Neural crest cell (in vitro differentiated cells): ENCODE data around the gene TPX2. TPM values are rescaled to one million over a fixed set of nuclear protein-coding genes. Genes with fewer than 3 reads are reported as not detected.

Source experiments
- DNase-seq: peaks from one replicate; pipeline ENCODE4 v3.0.0; 2021; ENCODE audit warnings: low read depth, mixed read lengths, low spot score
- H3K27ac Mint-ChIP-seq: one replicate; pipeline ENCODE4 v1.8.0; 2021; ENCODE audit warnings: mild to moderate bottlenecking, mixed read lengths; ENCODE audit not compliant: unreplicated experiment
- H3K27me3 Mint-ChIP-seq: 2 replicates; pipeline ENCODE4 v1.8.0; 2021; ENCODE audit warnings: low read depth, mild to moderate bottlenecking, mixed read lengths
- H3K36me3 Mint-ChIP-seq: 2 replicates; pipeline ENCODE4 v1.8.0; 2021; ENCODE audit warnings: low read depth, mild to moderate bottlenecking, mixed read lengths
- H3K4me1 Mint-ChIP-seq: 2 replicates; pipeline ENCODE4 v1.8.0; 2021; ENCODE audit warnings: mixed read lengths
- H3K4me3 Mint-ChIP-seq: one replicate; pipeline ENCODE4 v1.8.0; 2021; ENCODE audit warnings: mild to moderate bottlenecking, mixed read lengths
- H3K9me3 Mint-ChIP-seq: 2 replicates; pipeline ENCODE4 v1.8.0; 2021; ENCODE audit warnings: mixed read lengths
- CTCF ChIP-seq: fragments of 200-600 bp; sonication (generic); conservative IDR thresholded peaks from 2 replicates; pipeline ENCODE4 v1.5.0; 2021; ENCODE audit warnings: antibody characterized with exemption, mild to moderate bottlenecking
- total RNA-seq: library from RNA; stranded (reverse); gene quantifications from 2 replicates; pipeline ENCODE4 v1.2.1, GENCODE V29; 2021

TPX2 gene
- total RNA-seq, 1 donor from 2014 or later = 208 TPM

GRCh38 chr20:31841928-31842327, 102.8 kb downstream of the TPX2 start:
- Mint-ChIP-seq H3K27me3 (no peaks in the 10 kb centered on the region), H3K9me3 (no peaks in the 10 kb centered on the region), H3K4me1 (peaks cover 22% of the 10 kb centered on the region), H3K36me3 (no peaks in the 10 kb centered on the region), H3K27ac (no peak overlapping the region), H3K4me3 (no peak overlapping the region)
- DNase-seq = no peak
- TF ChIP-seq CTCF = no peak

- Mint-ChIP-seq H3K27ac (peak overlapping the region; percentile 78), H3K9me3 (no peaks in the 10 kb centered on the region), H3K4me1 (peaks cover 22% of the 10 kb centered on the region), H3K27me3 (no peaks in the 10 kb centered on the region), H3K4me3 (no peak overlapping the region), H3K36me3 (no peaks in the 10 kb centered on the region)
- no peak for DNase-seq
- TF ChIP-seq CTCF = no peak
Measured at GRCh38 chr20:31842471-31843157, 103.5 kb downstream of the TPX2 start.

GRCh38 chr20:31843288-31843687, 104.2 kb downstream of the TPX2 start:
- no peak for DNase-seq
- H3K4me1 Mint-ChIP-seq = peaks cover 22% of the 10 kb centered on the region
- no peaks in the 10 kb centered on the region for H3K9me3 Mint-ChIP-seq
- no peak overlapping the region for H3K27ac Mint-ChIP-seq
- no peak overlapping the region for H3K4me3 Mint-ChIP-seq
- no peaks in the 10 kb centered on the region for H3K27me3 Mint-ChIP-seq
- no peak for TF ChIP-seq CTCF
- H3K36me3 Mint-ChIP-seq = no peaks in the 10 kb centered on the region

- Mint-ChIP-seq H3K4me3 (no peak overlapping the region), H3K27ac (peak overlapping the region; percentile 78), H3K9me3 (no peaks in the 10 kb centered on the region), H3K36me3 (no peaks in the 10 kb centered on the region), H3K4me1 (peaks cover 22% of the 10 kb centered on the region), H3K27me3 (peaks cover 3% of the 10 kb centered on the region)
- TF ChIP-seq CTCF = no peak
- no peak for DNase-seq
Measured at GRCh38 chr20:31843881-31844280, 104.8 kb downstream of the TPX2 start.

- H3K4me3 Mint-ChIP-seq = no peak overlapping the region
- no peak overlapping the region for H3K27ac Mint-ChIP-seq
- H3K9me3 Mint-ChIP-seq = no peaks in the 10 kb centered on the region
- TF ChIP-seq CTCF = no peak
- H3K36me3 Mint-ChIP-seq = no peaks in the 10 kb centered on the region
- no peak for DNase-seq
- H3K27me3 Mint-ChIP-seq = peaks cover 8% of the 10 kb centered on the region
- peaks cover 22% of the 10 kb centered on the region for H3K4me1 Mint-ChIP-seq
Measured at GRCh38 chr20:31844737-31845299, 105.7 kb downstream of the TPX2 start.
